ENCODE data around the gene TBL1X.

The TBL1X gene

GRCh38 chrX:9464435-9465371 lies at the start of gene TBL1X:
Gene TBL1X (plus strand): TSS chrX:9465058. CDS start chrX:9653587, 188,529 bp downstream.
- TF ChIP-seq, protein P1, sequence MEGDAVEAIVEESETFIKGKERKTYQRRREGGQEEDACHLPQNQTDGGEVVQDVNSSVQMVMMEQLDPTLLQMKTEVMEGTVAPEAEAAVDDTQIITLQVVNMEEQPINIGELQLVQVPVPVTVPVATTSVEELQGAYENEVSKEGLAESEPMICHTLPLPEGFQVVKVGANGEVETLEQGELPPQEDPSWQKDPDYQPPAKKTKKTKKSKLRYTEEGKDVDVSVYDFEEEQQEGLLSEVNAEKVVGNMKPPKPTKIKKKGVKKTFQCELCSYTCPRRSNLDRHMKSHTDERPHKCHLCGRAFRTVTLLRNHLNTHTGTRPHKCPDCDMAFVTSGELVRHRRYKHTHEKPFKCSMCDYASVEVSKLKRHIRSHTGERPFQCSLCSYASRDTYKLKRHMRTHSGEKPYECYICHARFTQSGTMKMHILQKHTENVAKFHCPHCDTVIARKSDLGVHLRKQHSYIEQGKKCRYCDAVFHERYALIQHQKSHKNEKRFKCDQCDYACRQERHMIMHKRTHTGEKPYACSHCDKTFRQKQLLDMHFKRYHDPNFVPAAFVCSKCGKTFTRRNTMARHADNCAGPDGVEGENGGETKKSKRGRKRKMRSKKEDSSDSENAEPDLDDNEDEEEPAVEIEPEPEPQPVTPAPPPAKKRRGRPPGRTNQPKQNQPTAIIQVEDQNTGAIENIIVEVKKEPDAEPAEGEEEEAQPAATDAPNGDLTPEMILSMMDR (conservative IDR thresholded peaks at IDR 0.05), result no peak
- peak within 1 kb of the TSS; percentile 86 for H3K27ac ChIP-seq

DNA sequence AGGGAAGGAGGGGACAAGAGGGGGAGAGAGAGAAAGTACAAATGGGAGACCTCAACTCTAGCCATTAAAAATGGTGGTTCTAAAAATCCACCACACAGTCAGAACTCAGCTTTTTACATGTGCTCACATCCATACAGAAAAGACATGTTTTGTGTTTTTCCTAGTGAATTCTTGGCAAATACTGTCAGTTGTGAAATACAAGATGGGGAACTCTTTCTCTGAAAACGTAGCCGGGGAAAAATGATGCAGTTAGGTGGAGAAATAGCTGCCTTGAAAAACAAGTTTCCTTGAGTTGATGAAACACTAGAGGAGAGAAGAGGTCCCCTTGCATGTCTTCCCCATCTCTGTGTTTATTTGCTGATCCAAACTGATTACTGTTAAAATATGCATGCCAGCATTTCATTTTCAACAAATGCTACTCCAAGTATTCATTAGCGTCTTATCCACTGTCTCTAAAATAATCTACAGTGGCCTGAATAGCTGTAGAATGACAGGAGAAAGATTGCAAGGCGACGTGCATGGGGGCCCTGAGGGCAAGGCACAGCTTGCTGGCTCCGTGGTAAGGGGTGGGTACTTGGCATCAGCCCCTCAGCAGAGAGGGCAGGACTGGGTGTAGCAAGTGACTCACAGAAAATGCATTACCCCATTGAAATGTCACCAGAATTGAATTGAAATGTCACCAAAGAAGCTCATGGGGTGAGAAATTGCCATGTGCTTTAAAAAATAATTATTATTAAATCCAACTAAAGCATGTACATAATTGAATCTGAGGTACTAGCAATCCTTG lies 48.1 kb upstream of the TBL1X start:
- no peak overlapping the region for H3K27ac ChIP-seq
- TF ChIP-seq, protein P1 (conservative IDR thresholded peaks at IDR 0.05), result no peak

DNA sequence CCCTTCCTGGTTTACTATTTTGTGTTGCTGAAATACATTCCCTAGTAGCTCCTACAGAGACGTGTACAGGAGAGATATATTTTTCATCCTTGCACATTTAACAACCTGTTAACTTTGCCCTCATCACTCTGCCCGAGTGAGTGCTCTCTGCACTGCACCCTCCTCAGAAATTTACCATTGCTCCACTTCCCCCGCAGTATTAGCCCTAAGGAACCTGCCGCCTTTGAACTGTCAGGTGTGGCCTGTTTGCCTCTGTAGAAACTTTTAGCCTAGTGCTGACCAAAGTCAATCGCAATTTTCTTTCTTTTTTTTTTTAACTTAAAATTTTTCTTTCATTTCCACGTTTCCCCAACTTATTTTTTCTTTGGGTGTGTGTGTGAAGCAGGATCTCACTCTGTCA lies 46.6 kb upstream of the TBL1X start:
- TF ChIP-seq, protein P1 (conservative IDR thresholded peaks at IDR 0.05), result no peak
- H3K27ac ChIP-seq, result no peak overlapping the region

- TF ChIP-seq, protein P1 (conservative IDR thresholded peaks at IDR 0.05), result no peak
These were observed 44.3 kb upstream of the TBL1X start for GRCh38 chrX:9420275-9421265.

GRCh38 chrX:9429767-9430166 lies 35.1 kb upstream of the TBL1X start:
- peak overlapping the region; percentile 38; the same call in 1 of the 2 replicates for H3K27ac ChIP-seq
- TF ChIP-seq, protein P1 (conservative IDR thresholded peaks at IDR 0.05), result no peak

More at GRCh38 chrX:9420275-9421265, 44.3 kb upstream of the TBL1X start:
- no peak overlapping the region for H3K27ac ChIP-seq

- TF ChIP-seq, protein P1 (conservative IDR thresholded peaks at IDR 0.05), result no peak
- H3K27ac ChIP-seq, result peak overlapping the region; percentile 38; the same call in 1 of the 2 replicates
These were observed 34.4 kb upstream of the TBL1X start for GRCh38 chrX:9430346-9430921.

Data from VCaP (cell line).